SK-N-SH (cell line): ENCODE data around the gene NTM. TPM values are rescaled to one million over a fixed set of nuclear protein-coding genes. Genes with fewer than 3 reads are reported as not detected.

Experiments used
- CTCF ChIA-PET: fragments of 300-600, 350-600 bp; formaldehyde crosslinking; extraction: SDS; loops from one replicate; lab custom pipeline; 2021; lab: Yijun Ruan, JAX
- POLR2A ChIA-PET: fragments of 350-600 bp; sonication (Branson Sonifier 250); formaldehyde crosslinking; extraction: SDS; loops from one replicate; lab custom pipeline; 2020; ENCODE audit warnings: antibody characterized with exemption, inconsistent platforms; lab: Yijun Ruan, JAX
- DNase-seq: peaks from one replicate; pipeline ENCODE4 v3.0.0; 2012
- H2AFZ ChIP-seq: fragments of 200-600 bp; sonication (generic); 2 replicates; pipeline ENCODE4 v1.8.1; 2016; ENCODE audit warnings: antibody characterized with exemption, mild to moderate bottlenecking, low read depth
- H3F3A ChIP-seq: fragments of 200-600 bp; sonication (generic); replicated peaks from 2 replicates; pipeline ENCODE3; 2016; ENCODE audit warnings: antibody characterized with exemption, mild to moderate bottlenecking; ENCODE audit not compliant: insufficient read depth
- H3K27ac ChIP-seq, 2 experiments: fragments of 200-500 bp in 1 of 2; fragments of 200-600 bp in 1 of 2; sonication (Bioruptor generic) in 1 of 2; sonication (generic), shearing (Covaris generic) in 1 of 2; 2 replicates each; pipeline versions ENCODE4 v1.5.1 to v1.6.1; 2014 to 2016; ENCODE audit warnings: low read depth in 2 of 2, inconsistent platforms in 1 of 2, low read length in 1 of 2, mild to moderate bottlenecking in 1 of 2, mixed read lengths in 1 of 2
- H3K27me3 ChIP-seq: fragments of 200-600 bp; sonication (generic), shearing (Covaris generic); 2 replicates; pipeline ENCODE4 v1.6.1; 2016; ENCODE audit warnings: mixed run types; ENCODE audit not compliant: insufficient read depth
- H3K36me3 ChIP-seq, 2 experiments: fragments of 200-500 bp in 1 of 2; fragments of 200-600 bp in 1 of 2; sonication (Bioruptor generic) in 1 of 2; sonication (generic) in 1 of 2; replicated peaks in 1 of 2; 2 replicates each; pipeline versions ENCODE3 to v1.5.1; 2014 to 2016; ENCODE audit warnings: low read length in 1 of 2, mild to moderate bottlenecking in 1 of 2; ENCODE audit not compliant: insufficient read depth in 2 of 2, control insufficient read depth in 1 of 2
- H3K4me1 ChIP-seq, 2 experiments: fragments of 200-500 bp in 1 of 2; fragments of 200-600 bp in 1 of 2; sonication (Bioruptor generic) in 1 of 2; sonication (generic), shearing (Covaris generic) in 1 of 2; 2 replicates each; pipeline versions ENCODE4 v1.5.1 to v1.6.1; 2014 to 2016; ENCODE audit warnings: low read depth in 1 of 2, low read length in 1 of 2, mixed run types in 1 of 2; ENCODE audit not compliant: insufficient read depth in 2 of 2, control insufficient read depth in 1 of 2
- H3K4me2 ChIP-seq: fragments of 200-600 bp; sonication (generic), shearing (Covaris generic); 2 replicates; pipeline ENCODE4 v1.6.1; 2017; ENCODE audit warnings: mixed run types
- H3K4me3 ChIP-seq, 2 experiments: fragments of 200-500 bp in 1 of 2; fragments of 200-600 bp in 1 of 2; sonication (Bioruptor generic) in 1 of 2; sonication (generic), shearing (Covaris generic) in 1 of 2; 2 replicates each; pipeline versions ENCODE4 v1.5.1 to v1.8.1; 2014 to 2016; ENCODE audit warnings: low read depth in 2 of 2, inconsistent platforms in 1 of 2, low read length in 1 of 2, mild to moderate bottlenecking in 1 of 2, mixed read lengths in 1 of 2, moderate library complexity in 1 of 2
- H3K79me2 ChIP-seq: fragments of 200-600 bp; sonication (generic); 2 replicates; pipeline ENCODE4 v1.8.1; 2017; ENCODE audit warnings: mild to moderate bottlenecking; ENCODE audit not compliant: insufficient read depth
- H3K9ac ChIP-seq: fragments of 200-600 bp; sonication (generic); 2 replicates; pipeline ENCODE4 v1.6.1; 2017; ENCODE audit warnings: mixed run types
- H3K9me2 ChIP-seq: fragments of 200-600 bp; sonication (generic); 2 replicates; pipeline ENCODE4 v1.6.1; 2017; ENCODE audit warnings: mixed run types
- H3K9me3 ChIP-seq: fragments of 200-600 bp; sonication (generic); 2 replicates; pipeline ENCODE4 v1.6.1; 2017; ENCODE audit warnings: mixed run types, mild to moderate bottlenecking, moderate library complexity
- H4K20me1 ChIP-seq: fragments of 200-600 bp; sonication (generic); 2 replicates; pipeline ENCODE4 v1.6.1; 2017; ENCODE audit warnings: mild to moderate bottlenecking, mixed run types; ENCODE audit not compliant: insufficient read depth
- CHD2 ChIP-seq: fragments of 150-350 bp; IDR thresholded peaks from 2 replicates; pipeline ENCODE4 v1.6.1; 2018; ENCODE audit warnings: low read length; ENCODE audit not compliant: partially characterized antibody
- ELF1 ChIP-seq: IDR thresholded peaks from 2 replicates; pipeline ENCODE4 v1.4.0; 2012
- EP300 ChIP-seq, 2 experiments: IDR thresholded peaks; 2 replicates each; pipeline versions ENCODE4 v1.4.0 to v1.6.1; 2012; ENCODE audit warnings: borderline replicate concordance in 1 of 2, low read depth in 1 of 2, low read length in 1 of 2
- FOXJ3 ChIP-seq: sonication (generic); formaldehyde crosslinking; IDR thresholded peaks from 2 replicates; pipeline ENCODE4 v1.5.1; 2020; ENCODE audit warnings: mild to moderate bottlenecking, missing genetic modification reagents
- FOXM1 ChIP-seq: IDR thresholded peaks from 2 replicates; pipeline ENCODE4 v1.4.0; 2012; ENCODE audit warnings: low read depth, mild to moderate bottlenecking
- GATA2 ChIP-seq: sonication (generic); formaldehyde crosslinking; IDR thresholded peaks from 2 replicates; pipeline ENCODE4 v1.5.0; 2020; ENCODE audit warnings: mild to moderate bottlenecking, missing genetic modification reagents
- IRF3 ChIP-seq: fragments of 150-350 bp; IDR thresholded peaks from 2 replicates; pipeline ENCODE4 v1.6.1; 2016; ENCODE audit warnings: mild to moderate bottlenecking, low read depth, low read length
- NFIC ChIP-seq: IDR thresholded peaks from 2 replicates; pipeline ENCODE4 v1.4.0; 2012; ENCODE audit warnings: borderline replicate concordance
- POLR2AphosphoS5 ChIP-seq: IDR thresholded peaks from 2 replicates; pipeline ENCODE4 v1.6.1; 2012; ENCODE audit warnings: low read depth, low read length
- RAD21 ChIP-seq: IDR thresholded peaks from 2 replicates; pipeline ENCODE4 v1.6.1; 2012; ENCODE audit warnings: mild to moderate bottlenecking, low read length
- RCOR1 ChIP-seq: fragments of 150-350 bp; IDR thresholded peaks from 2 replicates; pipeline ENCODE4 v1.6.1; 2017; ENCODE audit warnings: antibody characterized with exemption, low read length
- RFX5 ChIP-seq: IDR thresholded peaks from 2 replicates; pipeline ENCODE4 v1.6.1; 2012; ENCODE audit warnings: mild to moderate bottlenecking, improper control_type of control experiment, low read length
- RXRA ChIP-seq: IDR thresholded peaks from 2 replicates; pipeline ENCODE4 v1.4.0; 2012; ENCODE audit warnings: low read depth, mild to moderate bottlenecking, borderline replicate concordance
- SIN3A ChIP-seq: IDR thresholded peaks from 2 replicates; pipeline ENCODE4 v1.6.1; 2012; ENCODE audit warnings: low read depth, mild to moderate bottlenecking, low read length, moderate library complexity, borderline replicate concordance
- SMC3 ChIP-seq: IDR thresholded peaks from 2 replicates; pipeline ENCODE4 v1.6.1; 2012; ENCODE audit warnings: low read depth, low read length, improper control_type of control experiment
- TEAD4 ChIP-seq: IDR thresholded peaks from 2 replicates; pipeline ENCODE4 v1.4.0; 2012; ENCODE audit warnings: mild to moderate bottlenecking, borderline replicate concordance; ENCODE audit not compliant: insufficient read depth
- YY1 ChIP-seq: IDR thresholded peaks from 2 replicates; pipeline ENCODE4 v1.4.0; 2012; ENCODE audit warnings: low read depth, mild to moderate bottlenecking
- WGBS: methylation state at CpG from one replicate; pipeline ENCODE4 v1.1.6; 2017; ENCODE audit warnings: low lambda C conversion rate; 5-methylcytosine and 5-hydroxymethylcytosine counted together
- polyA plus RNA-seq, 3 experiments: library from polyadenylated mRNA; depleted of rRNA; stranded (reverse); fragments of >200 nt; gene quantifications; 2 replicates each; pipeline ENCODE4 v1.2.3, GENCODE V29; 2012
- TF ChIP-seq, protein P1 (sequence below): fragments of 150-350 bp; IDR thresholded peaks from 2 replicates; pipeline ENCODE4 v1.6.1; 2017; ENCODE audit warnings: antibody characterized with exemption, low read length, low read depth, borderline replicate concordance
- TF ChIP-seq, protein P2 (sequence below): IDR thresholded peaks from 2 replicates; pipeline ENCODE4; 2012

The NTM gene
- polyA plus RNA-seq, 1 of the 3 experiments (the other 2 are of a cell fraction), result 20.0 TPM

GRCh38 chr11:131916638-131917037 is 546.2 kb downstream of the NTM start:
- 90% methylated on average over 5 of the region's 5 CpGs for WGBS
- Histone ChIP-seq H3K9ac (no peak overlapping the region), H3F3A (peaks cover 6% of the 10 kb centered on the region), H3K27me3 (no peaks in the 10 kb centered on the region), H3K9me2 (no peaks in the 10 kb centered on the region), H4K20me1 (no peaks in the 10 kb centered on the region), H3K36me3 (no peaks in the 10 kb centered on the region)
- CTCF ChIA-PET, result interaction anchor here (1.1 to 1.4 kb wide), 2 partner anchors 49 to 209 kb away, joined by 3 read pairs; no protein-coding TSS in a partner anchor
- DNase-seq, result no peak
- TF ChIP-seq NFIC, result no peak
- no peak for TF ChIP-seq GATA2 (CRISPR knock-in tag)
- TF ChIP-seq, protein P1, sequence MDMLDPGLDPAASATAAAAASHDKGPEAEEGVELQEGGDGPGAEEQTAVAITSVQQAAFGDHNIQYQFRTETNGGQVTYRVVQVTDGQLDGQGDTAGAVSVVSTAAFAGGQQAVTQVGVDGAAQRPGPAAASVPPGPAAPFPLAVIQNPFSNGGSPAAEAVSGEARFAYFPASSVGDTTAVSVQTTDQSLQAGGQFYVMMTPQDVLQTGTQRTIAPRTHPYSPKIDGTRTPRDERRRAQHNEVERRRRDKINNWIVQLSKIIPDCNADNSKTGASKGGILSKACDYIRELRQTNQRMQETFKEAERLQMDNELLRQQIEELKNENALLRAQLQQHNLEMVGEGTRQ, result no peak
- TF ChIP-seq RAD21, result no peak
- TF ChIP-seq RCOR1, result no peak
- TF ChIP-seq FOXM1, result no peak
- TF ChIP-seq RFX5, result no peak
- no peak for TF ChIP-seq ELF1
- no peak for TF ChIP-seq EP300 (IDR thresholded peaks at IDR 0.05; ENCODE audit: borderline replicate concordance in 1 of 2, low read depth in 1 of 2, low read length in 1 of 2)
- no peak for TF ChIP-seq FOXJ3 (CRISPR knock-in tag)
- TF ChIP-seq, protein P2, sequence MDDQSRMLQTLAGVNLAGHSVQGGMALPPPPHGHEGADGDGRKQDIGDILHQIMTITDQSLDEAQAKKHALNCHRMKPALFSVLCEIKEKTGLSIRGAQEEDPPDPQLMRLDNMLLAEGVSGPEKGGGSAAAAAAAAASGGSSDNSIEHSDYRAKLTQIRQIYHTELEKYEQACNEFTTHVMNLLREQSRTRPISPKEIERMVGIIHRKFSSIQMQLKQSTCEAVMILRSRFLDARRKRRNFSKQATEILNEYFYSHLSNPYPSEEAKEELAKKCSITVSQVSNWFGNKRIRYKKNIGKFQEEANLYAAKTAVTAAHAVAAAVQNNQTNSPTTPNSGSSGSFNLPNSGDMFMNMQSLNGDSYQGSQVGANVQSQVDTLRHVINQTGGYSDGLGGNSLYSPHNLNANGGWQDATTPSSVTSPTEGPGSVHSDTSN, result no peak
- TF ChIP-seq SIN3A, result no peak
- TF ChIP-seq YY1, result no peak
- TF ChIP-seq POLR2AphosphoS5, result no peak
- TF ChIP-seq, all 33 proteins: peak for 0
- peaks cover 55% of the 10 kb centered on the region for H3K79me2 ChIP-seq
- POLR2A ChIA-PET, result no interaction called here
- H3K9me3 ChIP-seq, result no peaks in the 10 kb centered on the region
- H3K4me2 ChIP-seq, result no peak overlapping the region
- no peak overlapping the region for H3K27ac ChIP-seq
- H3K4me3 ChIP-seq, result no peak overlapping the region
- H3K4me1 ChIP-seq, result peaks cover 0 to 22% of the 10 kb centered on the region in 2 experiments; a peak in 1 of 4 replicates
- H2AFZ ChIP-seq, result no peak overlapping the region

DNA sequence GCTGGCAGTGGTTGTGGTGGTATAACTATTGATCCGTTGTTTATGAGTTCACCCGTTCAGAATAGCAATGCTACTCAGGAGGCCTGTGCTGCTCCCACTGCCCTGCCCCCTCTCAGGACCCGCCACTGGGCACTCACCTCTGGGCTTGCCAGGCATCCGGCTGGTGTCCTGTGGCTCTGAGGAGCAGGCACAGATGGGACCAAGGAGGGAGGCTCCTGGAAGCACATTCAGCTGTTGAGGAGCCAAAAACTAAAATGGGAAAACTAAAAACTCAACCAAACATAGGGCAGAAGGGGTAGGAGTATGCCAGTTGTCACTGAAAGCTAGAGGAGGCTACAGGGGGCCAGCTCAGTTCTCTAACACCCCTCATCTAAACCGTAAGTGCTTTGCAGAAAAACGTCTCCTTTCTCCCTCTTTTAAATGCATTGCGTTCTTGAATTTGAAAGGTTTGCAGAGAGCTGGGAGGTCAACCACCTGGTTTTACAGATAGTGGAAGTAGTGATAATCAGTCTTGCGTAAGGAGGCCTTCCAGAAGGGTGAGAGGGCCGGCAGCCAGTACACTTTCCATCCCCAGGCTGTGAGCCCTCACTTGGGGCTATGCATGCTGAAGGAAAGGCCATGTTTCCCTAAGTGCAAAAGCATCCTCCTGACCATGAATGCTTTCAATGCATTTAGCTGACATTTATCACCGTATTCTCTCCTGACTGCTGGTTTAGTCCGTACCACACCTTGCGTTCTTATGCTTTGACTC is 547.4 kb downstream of the NTM start:
- Histone ChIP-seq H3K27ac (no peak overlapping the region), H3K9ac (no peak overlapping the region), H3K4me3 (no peak overlapping the region), H3K27me3 (no peaks in the 10 kb centered on the region), H3K4me2 (no peak overlapping the region), H3K9me3 (no peaks in the 10 kb centered on the region), H4K20me1 (no peaks in the 10 kb centered on the region), H3F3A (peaks cover 3% of the 10 kb centered on the region), H3K9me2 (no peaks in the 10 kb centered on the region), H3K4me1 (peaks cover 0 to 16% of the 10 kb centered on the region in 2 experiments; a peak in 1 of 4 replicates), H3K79me2 (peaks cover 49% of the 10 kb centered on the region), H2AFZ (no peak overlapping the region), H3K36me3 (no peaks in the 10 kb centered on the region)
- no peak for TF ChIP-seq YY1
- no peak for TF ChIP-seq NFIC
- no peak for TF ChIP-seq CHD2
- TF ChIP-seq POLR2AphosphoS5, result no peak
- no peak for TF ChIP-seq TEAD4
- no peak for TF ChIP-seq SMC3
- no peak for TF ChIP-seq RXRA
- TF ChIP-seq IRF3, result no peak
- no peak for DNase-seq
- ChIA-PET CTCF (interaction anchor here (0.7 to 1.4 kb wide), 3 partner anchors 8 to 50 kb away, joined by 3 to 4 read pairs (median 3); no protein-coding TSS in a partner anchor), POLR2A (no interaction called here)
- WGBS, result 82% methylated on average over 12 of the region's 12 CpGs
